Kidney capillary endothelial cell (primary cell): Measurements from ENCODE around the gene MYD88.

Source experiments
- DNase-seq: peaks from one replicate; pipeline ENCODE4 v3.0.0-alpha.2; 2018; ENCODE audit warnings: low spot score

The MYD88 gene

GRCh38 chr3:38112378-38112761, 26.1 kb upstream of the MYD88 start:
- no peak for DNase-seq

GRCh38 chr3:38114052-38114874, 24.2 kb upstream of the MYD88 start:
- no peak for DNase-seq

- no peak for DNase-seq
Observed at GRCh38 chr3:38114875-38115644, 23.4 kb upstream of the MYD88 start.

- no peak for DNase-seq
Observed at GRCh38 chr3:38115645-38116427, 22.6 kb upstream of the MYD88 start.

GRCh38 chr3:38116471-38117162, 21.8 kb upstream of the MYD88 start:
- no peak for DNase-seq

- no peak for DNase-seq
Observed at GRCh38 chr3:38117163-38117716, 21.2 kb upstream of the MYD88 start.

GRCh38 chr3:38117748-38118420, 20.6 kb upstream of the MYD88 start:
- DNase-seq, result peak; percentile 62

GRCh38 chr3:38118421-38119247, 19.8 kb upstream of the MYD88 start:
- no peak for DNase-seq

- no peak for DNase-seq
Observed at GRCh38 chr3:38119248-38119544, 19.3 kb upstream of the MYD88 start.

GRCh38 chr3:38119821-38120692, 18.4 kb upstream of the MYD88 start:
- no peak for DNase-seq

- DNase-seq, result no peak
Observed at GRCh38 chr3:38120693-38121450, 17.6 kb upstream of the MYD88 start.

GRCh38 chr3:38121451-38121831, 17.0 kb upstream of the MYD88 start:
- no peak for DNase-seq

- DNase-seq, result no peak
Observed at GRCh38 chr3:38121832-38122461, 16.5 kb upstream of the MYD88 start.

GRCh38 chr3:38122712-38123290, 15.7 kb upstream of the MYD88 start:
- no peak for DNase-seq

- no peak for DNase-seq
Observed at GRCh38 chr3:38124324-38125122, 13.9 kb upstream of the MYD88 start.

GRCh38 chr3:38125305-38126120, 12.9 kb upstream of the MYD88 start:
- no peak for DNase-seq
